Lower lobe of right lung (tissue), 2 donors: ENCODE data around the gene LRRC1. TPM values are rescaled to one million over a fixed set of nuclear protein-coding genes. Genes with fewer than 3 reads are reported as not detected.
"Not testable (repeated sequence)": the region's sequence is repeated elsewhere in the genome, so short reads cannot be mapped to it uniquely, and the experiment has no call there.

Experiments used
- ATAC-seq, 2 donors: fragments of 200-7000 bp; cut with Tn5 transposase; one replicate each; pipeline ENCODE4 v1.9.1; 2020 to 2022; ENCODE audit warnings: mild to moderate bottlenecking in 2 of 2, moderate library complexity in 2 of 2
- DNase-seq: peaks from one replicate; pipeline ENCODE4 v3.0.0-alpha.2; 2020
- H3K27ac ChIP-seq: fragments of 200-600 bp; one replicate; pipeline ENCODE4 v1.8.0; 2022
- H3K27me3 ChIP-seq: fragments of 200-600 bp; one replicate; pipeline ENCODE4 v1.8.0; 2022; ENCODE audit warnings: low read depth
- H3K36me3 ChIP-seq: fragments of 200-600 bp; one replicate; pipeline ENCODE4 v1.8.0; 2022; ENCODE audit warnings: mild to moderate bottlenecking
- H3K4me1 ChIP-seq: fragments of 200-600 bp; one replicate; pipeline ENCODE4 v1.8.0; 2022
- H3K4me3 ChIP-seq: fragments of 200-600 bp; one replicate; pipeline ENCODE4 v1.8.0; 2022; ENCODE audit warnings: mild to moderate bottlenecking
- H3K9me3 ChIP-seq: fragments of 200-600 bp; one replicate; pipeline ENCODE4 v1.8.0; 2022
- intact Hi-C: fragments of 100-400 bp; cut with DNase I; formaldehyde crosslinking; loops from one replicate; pipeline ENCODE4 v1.11.0; 2022
- total RNA-seq: library from RNA; stranded (reverse); fragmentation: NEBNext Ultra II Directional; extraction: Animal tissue kit (Norgen Biotek cat#: 25700); gene quantifications from one replicate; pipeline ENCODE4 v1.2.1, GENCODE V29; 2021
- TF ChIP-seq, protein P1 (sequence below): fragments of 200-600 bp; IDR thresholded peaks from one replicate; pipeline ENCODE4 v1.8.0; 2022; ENCODE audit warnings: antibody characterized with exemption, mild to moderate bottlenecking
- donor health status: DM: no; HTN: yes; CAD: no; lungs with severe emphysema.

Gene LRRC1
- total RNA-seq, 1 donor from 2014 or later: 13.4 TPM

DNA sequence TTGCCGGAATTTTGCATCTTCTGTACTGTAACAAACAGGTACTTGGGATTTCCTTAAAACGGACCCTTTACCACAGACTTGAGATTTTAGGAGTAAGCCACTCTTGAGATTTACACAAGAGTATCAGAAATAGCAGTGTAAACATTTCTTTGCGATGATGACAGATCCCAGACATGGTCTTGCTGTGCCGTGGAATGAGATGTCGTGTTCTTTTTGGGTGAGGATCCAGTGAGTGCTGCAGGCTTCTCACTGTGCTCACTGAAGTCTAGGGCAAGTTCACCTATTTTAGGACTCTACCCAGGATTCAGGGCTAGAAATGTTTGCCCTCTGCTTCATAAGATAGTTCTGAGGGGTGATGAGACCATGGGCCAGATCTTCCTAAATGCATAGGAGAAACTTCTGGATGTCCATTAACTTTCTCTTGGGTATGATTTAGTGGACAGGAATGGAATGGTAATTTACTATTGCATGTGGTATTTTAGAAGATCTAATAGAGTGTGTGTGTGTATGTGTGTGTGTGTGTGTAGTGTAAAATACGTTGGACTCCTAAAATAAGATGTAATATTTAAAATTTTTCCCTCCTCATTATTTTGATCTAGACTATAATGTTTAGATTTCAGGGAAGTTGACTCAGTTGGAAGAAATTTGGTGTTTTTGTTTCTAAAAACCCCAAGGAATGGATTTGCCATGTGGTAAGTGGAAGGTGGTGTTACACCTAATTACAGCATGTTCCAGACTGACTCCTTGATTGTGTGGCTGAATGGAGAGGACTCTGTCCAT is 8.5 kb downstream of the LRRC1 start:
- intact Hi-C loops: no loop called here
- DNase-seq (no peak), ATAC-seq (peak; percentile 58 to 84)
- TF ChIP-seq, protein P1, sequence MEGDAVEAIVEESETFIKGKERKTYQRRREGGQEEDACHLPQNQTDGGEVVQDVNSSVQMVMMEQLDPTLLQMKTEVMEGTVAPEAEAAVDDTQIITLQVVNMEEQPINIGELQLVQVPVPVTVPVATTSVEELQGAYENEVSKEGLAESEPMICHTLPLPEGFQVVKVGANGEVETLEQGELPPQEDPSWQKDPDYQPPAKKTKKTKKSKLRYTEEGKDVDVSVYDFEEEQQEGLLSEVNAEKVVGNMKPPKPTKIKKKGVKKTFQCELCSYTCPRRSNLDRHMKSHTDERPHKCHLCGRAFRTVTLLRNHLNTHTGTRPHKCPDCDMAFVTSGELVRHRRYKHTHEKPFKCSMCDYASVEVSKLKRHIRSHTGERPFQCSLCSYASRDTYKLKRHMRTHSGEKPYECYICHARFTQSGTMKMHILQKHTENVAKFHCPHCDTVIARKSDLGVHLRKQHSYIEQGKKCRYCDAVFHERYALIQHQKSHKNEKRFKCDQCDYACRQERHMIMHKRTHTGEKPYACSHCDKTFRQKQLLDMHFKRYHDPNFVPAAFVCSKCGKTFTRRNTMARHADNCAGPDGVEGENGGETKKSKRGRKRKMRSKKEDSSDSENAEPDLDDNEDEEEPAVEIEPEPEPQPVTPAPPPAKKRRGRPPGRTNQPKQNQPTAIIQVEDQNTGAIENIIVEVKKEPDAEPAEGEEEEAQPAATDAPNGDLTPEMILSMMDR: no peak
- H3K9me3 ChIP-seq: no peaks in the 10 kb centered on the region
- H3K27me3 ChIP-seq: no peaks in the 10 kb centered on the region
- no peak overlapping the region for H3K27ac ChIP-seq
- H3K36me3 ChIP-seq: no peaks in the 10 kb centered on the region
- H3K4me1 ChIP-seq: no peaks in the 10 kb centered on the region
- no peak overlapping the region for H3K4me3 ChIP-seq

DNA sequence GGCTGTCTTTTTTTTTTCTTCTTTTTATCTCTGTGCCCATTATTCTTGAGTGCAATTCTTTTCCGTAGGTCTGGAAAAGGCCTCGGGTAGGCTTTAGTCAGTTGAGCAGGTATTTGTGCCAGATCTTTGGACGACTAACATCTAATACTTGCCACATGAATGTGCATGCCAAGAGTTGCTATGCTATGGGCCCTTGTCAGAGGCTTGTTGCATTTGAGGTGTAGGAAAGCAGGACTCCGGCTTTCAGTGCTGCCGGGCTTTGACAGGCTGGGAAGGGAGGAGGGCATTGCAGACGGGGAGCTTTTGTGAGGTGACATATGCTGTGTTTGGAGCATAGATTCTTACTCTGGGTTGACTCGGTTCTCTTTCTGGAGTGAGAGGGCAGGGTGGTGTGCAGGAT is 10.2 kb downstream of the LRRC1 start:
- Histone ChIP-seq H3K27ac (no peak overlapping the region), H3K4me3 (no peak overlapping the region), H3K36me3 (no peaks in the 10 kb centered on the region), H3K9me3 (no peaks in the 10 kb centered on the region), H3K27me3 (no peaks in the 10 kb centered on the region), H3K4me1 (no peaks in the 10 kb centered on the region)
- intact Hi-C loops: no loop called here
- DNase-seq (no peak), ATAC-seq (no peak)
- TF ChIP-seq, protein P1: no peak

DNA sequence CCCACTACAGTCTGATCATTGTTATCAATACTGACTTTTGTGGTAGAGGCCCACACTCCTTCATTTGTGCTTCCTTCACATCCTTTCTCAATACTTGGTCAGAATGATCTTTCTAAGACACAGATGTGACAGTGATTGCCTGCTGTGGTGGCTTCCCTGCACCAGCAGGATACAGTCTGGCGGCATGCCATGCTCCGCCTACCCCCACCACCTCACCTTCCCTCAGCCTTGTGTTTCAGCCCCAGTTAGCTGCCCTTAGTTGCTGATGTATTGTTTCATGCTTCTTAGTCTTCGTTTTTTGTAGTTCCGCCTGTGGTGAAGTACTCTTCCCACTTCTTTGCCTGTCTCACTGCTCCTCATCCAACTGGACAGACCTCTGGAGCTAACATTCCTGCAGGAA is 10.9 kb downstream of the LRRC1 start:
- H3K27ac ChIP-seq: no peak overlapping the region
- ATAC-seq (no peak), DNase-seq (no peak)
- H3K4me1 ChIP-seq: peaks cover 2% of the 10 kb centered on the region
- H3K36me3 ChIP-seq: no peaks in the 10 kb centered on the region
- no peak overlapping the region for H3K4me3 ChIP-seq
- no peaks in the 10 kb centered on the region for H3K27me3 ChIP-seq
- TF ChIP-seq, protein P1: no peak
- no peaks in the 10 kb centered on the region for H3K9me3 ChIP-seq
- intact Hi-C loops: no loop called here

DNA sequence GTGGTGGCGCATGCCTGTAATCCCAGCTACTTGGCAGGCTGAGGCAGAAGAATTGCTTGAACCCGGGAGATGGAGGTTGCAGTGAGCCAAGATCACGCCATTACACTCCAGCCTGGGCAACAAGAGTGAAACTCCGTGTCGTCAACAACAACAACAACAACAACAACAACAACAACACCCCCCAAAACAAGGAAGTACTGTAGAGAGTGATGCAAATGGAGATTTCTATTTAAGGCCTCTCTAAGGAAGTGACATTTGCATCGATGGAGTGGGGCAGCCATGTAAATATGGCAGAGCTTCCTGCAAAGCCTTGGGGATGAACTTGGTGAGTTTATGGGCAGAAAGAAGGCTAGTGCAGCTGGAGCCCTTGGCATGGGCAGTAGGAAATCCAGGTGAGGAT is 12.8 kb downstream of the LRRC1 start:
- ATAC-seq, intact Hi-C loops: not testable (repeated sequence)
- H3K4me1 ChIP-seq: peaks cover 11% of the 10 kb centered on the region

DNA sequence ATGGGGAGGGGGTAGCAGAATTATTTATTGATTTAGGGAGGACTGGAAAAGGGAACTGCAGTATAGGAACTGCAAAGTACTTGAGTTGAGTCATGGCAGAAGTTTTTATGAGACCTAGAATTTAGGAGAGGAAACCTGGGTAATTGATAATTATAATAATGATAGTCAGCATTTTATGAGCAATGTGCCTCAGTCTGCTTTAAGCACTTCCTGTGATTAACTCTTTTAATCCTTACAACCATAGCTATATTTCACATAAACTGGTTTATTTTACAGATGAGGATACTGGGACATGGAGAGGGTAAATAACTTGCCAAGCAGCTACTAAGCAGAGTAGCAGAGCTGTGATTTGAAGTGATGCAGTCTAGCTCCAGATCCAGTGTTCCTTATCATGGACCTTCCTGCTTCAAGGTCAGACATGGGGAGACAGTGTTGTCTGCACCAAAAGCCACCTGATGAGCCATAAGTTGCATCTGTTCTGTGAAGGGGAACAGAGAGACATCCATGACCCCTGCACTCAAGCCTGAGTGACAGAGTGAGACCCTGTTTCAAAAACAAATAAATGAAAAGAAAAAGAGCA is 13.6 kb downstream of the LRRC1 start:
- intact Hi-C loops: no loop called here
- no peak overlapping the region for H3K4me3 ChIP-seq
- no peaks in the 10 kb centered on the region for H3K27me3 ChIP-seq
- ATAC-seq (no peak), DNase-seq (no peak)
- no peak overlapping the region for H3K27ac ChIP-seq
- no peaks in the 10 kb centered on the region for H3K36me3 ChIP-seq
- H3K9me3 ChIP-seq: no peaks in the 10 kb centered on the region
- peaks cover 11% of the 10 kb centered on the region for H3K4me1 ChIP-seq
- TF ChIP-seq, protein P1: no peak

More for the DNA sequence above, 12.8 kb downstream of the LRRC1 start:
- H3K4me3 ChIP-seq, H3K27me3 ChIP-seq, H3K9me3 ChIP-seq, H3K27ac ChIP-seq, DNase-seq, H3K36me3 ChIP-seq: not testable (repeated sequence)

DNA sequence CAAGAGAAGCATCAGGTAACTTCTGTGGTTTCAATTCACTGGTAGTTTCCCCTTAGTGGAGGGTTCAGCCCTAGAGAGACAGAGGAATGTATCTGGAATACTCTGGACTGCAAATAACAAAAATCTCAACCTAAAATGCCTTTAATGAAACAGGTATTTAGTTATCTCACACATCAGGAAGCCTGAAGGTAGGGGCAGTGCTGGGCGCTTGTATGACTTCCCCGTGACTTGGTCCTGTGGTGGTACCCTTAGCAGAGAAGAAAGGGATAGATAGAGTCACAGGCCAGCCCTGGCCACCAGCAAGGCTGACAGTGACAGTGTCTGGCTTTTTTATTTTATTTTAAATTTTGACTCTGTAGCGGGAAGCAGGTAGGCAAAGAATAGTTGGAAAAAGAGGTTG is 14.9 kb downstream of the LRRC1 start:
- intact Hi-C loops: no loop called here
- TF ChIP-seq, protein P1: no peak
- H3K9me3 ChIP-seq: no peaks in the 10 kb centered on the region
- DNase-seq (no peak), ATAC-seq (no peak)
- no peaks in the 10 kb centered on the region for H3K36me3 ChIP-seq
- H3K4me1 ChIP-seq: peaks cover 11% of the 10 kb centered on the region
- no peaks in the 10 kb centered on the region for H3K27me3 ChIP-seq
- H3K27ac ChIP-seq: no peak overlapping the region
- no peak overlapping the region for H3K4me3 ChIP-seq
